OCI-LY7 (cell line): ENCODE results near the gene HMGCS1.

ENCODE experiments used
- CTCF ChIP-seq: fragments of 200-600 bp; sonication (generic); conservative IDR thresholded peaks from 2 replicates; pipeline ENCODE4 v1.5.1; 2014; ENCODE audit warnings: mild to moderate bottlenecking, antibody characterized with exemption, low read length, moderate library complexity, mixed read lengths
- EZH2phosphoT487 ChIP-seq: fragments of 200-600 bp; sonication (generic); IDR thresholded peaks from 2 replicates; pipeline ENCODE4 v1.6.1; 2018; ENCODE audit warnings: low read depth, borderline replicate concordance, mild to moderate bottlenecking, mixed run types, antibody characterized with exemption, low read length, moderate library complexity, mixed read lengths

GRCh38 chr5:43312699-43313034 is 545 bp downstream of the HMGCS1 start:
- TF ChIP-seq CTCF = no peak
- TF ChIP-seq EZH2phosphoT487 = no peak
